ENCODE results near the gene UBC.
"Not testable (repeated sequence)": the region's sequence is repeated elsewhere in the genome, so short reads cannot be mapped to it uniquely, and the experiment has no call there.

The UBC gene

DNA sequence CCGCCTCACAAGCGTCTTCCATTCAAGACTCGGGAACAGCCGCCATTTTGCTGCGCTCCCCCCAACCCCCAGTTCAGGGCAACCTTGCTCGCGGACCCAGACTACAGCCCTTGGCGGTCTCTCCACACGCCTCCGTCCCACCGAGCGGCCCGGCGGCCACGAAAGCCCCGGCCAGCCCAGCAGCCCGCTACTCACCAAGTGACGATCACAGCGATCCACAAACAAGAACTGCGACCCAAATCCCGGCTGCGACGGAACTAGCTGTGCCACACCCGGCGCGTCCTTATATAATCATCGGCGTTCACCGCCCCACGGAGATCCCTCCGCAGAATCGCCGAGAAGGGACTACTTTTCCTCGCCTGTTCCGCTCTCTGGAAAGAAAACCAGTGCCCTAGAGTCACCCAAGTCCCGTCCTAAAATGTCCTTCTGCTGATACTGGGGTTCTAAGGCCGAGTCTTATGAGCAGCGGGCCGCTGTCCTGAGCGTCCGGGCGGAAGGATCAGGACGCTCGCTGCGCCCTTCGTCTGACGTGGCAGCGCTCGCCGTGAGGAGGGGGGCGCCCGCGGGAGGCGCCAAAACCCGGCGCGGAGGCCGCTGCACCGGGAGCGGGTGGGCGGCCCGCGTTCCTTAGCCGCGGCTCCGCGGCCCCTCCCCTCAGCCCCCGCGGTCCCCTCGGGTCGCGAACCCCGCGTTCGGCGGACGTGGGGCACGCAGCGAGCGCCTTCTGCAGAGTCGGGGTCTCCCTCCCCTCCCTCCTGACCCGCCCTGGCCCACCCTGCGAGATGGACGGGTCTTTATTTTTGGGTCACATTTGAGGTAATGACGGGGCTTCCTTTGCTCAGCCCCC is at the start of gene UBC:
Gene UBC, minus strand, starts transcription at position 259 of the 847 bp plus-strand sequence. CDS start 879 bp downstream, outside the sequence.
- DNase-seq = no peak

DNA sequence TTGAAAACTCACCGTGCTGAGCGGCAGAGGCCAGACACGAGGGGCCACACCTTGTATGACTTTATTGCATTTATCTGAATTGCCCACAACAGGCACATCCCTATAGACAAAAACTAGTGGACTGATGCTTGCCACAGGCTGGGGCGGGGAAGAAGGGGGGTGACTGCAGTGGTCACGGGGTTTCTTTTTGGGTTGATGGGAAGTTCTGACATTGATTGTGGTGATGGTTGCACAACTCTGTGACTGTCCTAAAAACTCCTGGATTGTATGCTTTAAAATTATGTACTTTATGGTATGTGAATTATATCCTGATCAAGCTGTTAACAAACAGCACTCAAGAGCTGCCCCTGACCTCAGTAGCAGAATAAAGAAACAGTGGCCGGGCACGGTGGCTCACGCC is 48.8 kb upstream of the UBC start:
- DNase-seq = no peak

DNA sequence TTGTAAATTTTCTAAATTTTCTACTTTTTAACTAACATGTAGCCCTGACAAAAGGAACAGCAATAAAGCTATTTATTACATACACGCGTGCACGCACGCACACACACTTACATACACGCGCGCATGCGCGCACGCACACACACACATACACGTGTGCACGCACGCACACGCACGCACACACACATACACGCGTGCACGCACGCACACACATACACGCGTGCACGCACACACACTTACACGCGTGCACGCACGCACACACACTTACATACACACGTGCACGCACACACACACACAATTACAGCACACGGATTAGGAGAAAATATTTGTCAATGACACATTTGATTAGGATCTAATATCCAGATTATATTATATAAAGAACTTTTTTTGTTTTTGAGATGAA is 46.6 kb upstream of the UBC start:
- DNase-seq = no peak

DNA sequence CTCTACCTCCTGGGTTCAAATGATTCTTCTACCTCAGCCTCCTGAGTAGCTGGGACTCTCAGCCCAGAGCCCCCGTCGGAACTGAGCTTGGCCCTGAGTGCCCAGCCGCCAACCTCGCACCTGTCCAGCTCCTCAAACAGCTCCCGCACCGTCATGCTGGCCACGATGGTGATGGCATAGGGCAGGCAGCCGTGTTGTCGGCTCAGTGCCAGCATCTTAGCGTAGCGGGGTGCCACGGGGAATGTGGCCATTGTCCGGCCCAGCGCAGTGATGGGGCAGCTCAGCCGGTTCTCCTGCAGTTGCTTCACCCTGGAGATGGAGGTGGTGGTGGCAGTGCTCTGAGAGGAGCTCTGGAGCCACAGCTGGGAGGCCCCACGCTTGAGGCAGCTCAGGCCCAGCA is 42.1 kb upstream of the UBC start:
- DNase-seq = no peak

DNA sequence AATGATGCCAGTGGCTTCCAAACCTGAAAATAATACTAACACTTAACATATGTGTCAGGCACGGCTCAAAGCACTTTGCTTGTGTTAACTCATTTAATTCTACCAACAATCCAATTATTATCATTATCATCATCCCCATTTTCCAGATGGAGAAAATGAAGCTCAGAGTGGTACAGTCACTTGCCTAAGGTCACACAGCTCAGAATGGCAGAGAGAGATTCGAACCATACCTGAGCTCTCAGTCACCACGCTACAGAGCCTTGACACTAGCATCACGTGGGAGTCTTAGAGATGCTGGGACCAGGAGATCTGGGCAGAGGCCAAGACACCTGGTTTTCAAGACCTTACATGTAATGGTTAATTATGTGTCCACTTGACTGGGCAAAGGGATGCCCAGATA is 40.3 kb upstream of the UBC start:
- no peak for DNase-seq

DNA sequence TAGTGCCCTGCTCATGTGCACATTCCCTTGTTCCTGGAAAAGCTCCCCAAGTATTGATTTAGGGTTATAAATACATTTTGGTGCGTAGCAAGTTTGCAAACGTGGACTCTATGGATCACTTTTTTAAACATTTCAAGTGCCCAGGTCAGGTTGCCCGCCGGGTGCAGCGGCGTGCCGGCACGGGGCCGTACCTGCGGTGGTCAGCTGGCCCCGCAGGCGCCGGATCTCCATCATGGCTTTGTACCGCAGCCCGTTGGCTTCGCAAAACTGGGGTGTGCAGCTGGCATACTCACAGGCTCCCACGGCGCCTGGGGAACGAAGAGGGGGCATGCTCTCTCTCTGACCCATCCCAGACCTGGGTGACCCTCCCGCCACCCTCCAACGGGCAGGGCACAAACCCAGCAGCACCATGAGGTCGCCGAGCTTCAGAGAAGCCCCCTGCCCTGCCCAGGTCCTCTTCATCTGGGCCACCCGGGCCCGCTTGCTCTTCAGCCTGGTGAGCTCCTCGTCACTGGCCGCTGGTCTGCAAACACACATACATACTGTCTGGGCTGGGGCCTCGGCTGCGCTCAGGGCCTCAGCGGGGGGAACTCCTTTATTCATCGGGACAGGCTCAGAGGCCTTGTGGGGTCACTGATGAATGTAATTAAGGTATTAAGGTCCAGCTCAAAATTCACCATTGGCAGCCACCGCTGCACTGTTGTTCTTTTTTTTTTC is 39.4 kb upstream of the UBC start:
- no peak for DNase-seq

DNA sequence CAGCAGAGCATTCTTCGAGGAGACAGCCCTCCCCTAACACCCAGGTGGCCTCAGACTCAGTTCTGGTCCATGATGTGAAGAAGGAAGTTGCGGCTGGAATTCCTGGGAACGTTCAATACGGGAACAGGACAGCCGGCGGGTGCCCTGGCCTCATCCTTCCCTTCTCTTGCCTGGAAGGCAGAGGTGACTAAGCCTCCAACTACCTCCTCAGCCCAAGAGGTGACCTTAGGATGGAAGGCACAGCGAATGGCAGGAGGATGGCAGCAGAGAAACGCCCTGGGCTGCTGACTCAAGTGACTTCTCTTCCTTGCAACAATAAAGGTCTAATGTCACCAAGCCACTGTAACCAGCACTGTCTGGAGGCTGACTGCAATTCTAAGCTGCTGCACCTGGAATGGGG is 38.4 kb upstream of the UBC start:
- no peak for DNase-seq

DNA sequence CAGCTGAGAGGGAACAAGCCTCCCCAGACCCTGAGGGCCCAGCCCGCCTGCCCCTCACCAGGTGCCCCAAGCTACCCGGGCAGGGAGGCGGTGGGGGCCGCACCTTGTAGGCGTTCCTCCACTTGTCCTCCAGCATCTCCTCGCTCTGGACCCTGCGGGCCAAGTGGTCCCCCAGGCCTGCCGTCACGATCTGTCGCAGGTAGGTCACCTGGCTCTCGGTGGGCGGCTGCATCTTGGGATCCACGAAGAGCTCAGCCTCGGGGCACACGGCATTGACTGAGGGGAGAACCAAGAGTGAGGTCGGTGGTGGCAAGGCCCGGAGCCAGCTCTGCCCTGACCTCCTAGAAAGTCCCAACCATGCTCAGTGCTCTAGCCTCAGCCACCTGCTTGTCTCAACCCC is 37.8 kb upstream of the UBC start:
- no peak for DNase-seq

DNA sequence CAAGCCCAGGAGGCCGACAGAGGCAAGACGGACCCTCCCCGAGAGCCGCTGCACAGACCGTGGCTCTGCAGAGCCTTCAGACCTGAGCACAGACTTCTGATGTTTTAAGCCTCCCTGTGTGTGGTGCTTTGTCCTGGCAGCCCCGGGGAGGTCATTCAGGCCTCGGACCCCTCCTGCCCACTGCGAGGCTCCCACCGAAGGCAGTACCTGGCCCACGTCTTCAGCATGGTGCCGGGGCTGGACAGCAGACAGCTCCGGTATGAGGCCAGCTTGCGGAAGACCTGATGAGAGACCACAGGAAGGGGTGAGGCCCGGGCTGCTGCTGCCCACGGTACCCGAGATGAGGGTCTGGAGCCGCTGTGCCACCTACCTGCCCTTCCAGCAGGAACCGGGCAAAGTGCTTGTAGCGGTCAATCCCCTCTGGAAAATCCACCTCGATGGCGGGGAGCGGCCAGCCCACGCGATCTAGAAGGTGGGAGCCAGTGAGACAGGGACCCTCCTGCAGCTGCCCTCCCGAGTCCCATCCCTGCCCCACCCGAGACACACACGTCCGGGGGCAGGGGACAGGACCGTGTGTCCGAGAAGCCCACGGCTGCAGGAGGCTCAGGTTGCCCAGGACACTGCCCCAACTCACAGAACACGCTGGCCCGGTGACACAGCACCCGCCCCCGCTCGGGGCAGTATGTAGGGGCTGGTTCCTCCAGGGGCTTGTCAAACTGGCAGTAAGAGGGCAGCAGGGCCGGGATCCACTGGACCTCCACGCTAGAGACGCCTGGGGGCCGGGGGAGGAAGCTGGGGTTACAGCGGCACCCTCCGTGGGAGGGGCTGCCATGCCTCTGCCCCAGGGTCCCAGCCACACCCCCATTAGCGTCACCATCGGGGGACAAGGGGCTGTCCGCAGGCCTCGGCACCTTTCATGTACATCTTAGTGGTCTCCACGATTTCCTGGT is 35.6 kb upstream of the UBC start:
- no peak for DNase-seq

DNA sequence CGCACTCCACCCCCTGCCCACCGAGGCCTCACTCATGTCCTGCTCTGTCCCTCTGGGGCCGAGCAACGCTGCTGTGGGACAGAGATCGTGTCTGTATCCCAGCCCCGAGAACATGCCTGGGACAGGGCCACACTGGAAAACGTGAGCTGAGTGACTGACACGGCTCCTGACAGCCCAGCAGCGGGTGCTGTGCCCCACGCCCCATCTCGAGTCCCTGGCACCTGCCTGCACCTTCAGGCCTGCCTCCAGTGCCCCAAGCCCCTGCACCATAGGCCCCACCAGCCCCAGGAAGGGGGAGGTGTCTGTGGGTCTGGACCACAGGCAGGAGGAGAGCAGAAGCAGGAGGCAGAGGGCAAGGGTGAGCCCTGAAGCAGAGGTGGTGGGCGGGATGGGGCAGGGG is 34.6 kb upstream of the UBC start:
- no peak for DNase-seq

DNA sequence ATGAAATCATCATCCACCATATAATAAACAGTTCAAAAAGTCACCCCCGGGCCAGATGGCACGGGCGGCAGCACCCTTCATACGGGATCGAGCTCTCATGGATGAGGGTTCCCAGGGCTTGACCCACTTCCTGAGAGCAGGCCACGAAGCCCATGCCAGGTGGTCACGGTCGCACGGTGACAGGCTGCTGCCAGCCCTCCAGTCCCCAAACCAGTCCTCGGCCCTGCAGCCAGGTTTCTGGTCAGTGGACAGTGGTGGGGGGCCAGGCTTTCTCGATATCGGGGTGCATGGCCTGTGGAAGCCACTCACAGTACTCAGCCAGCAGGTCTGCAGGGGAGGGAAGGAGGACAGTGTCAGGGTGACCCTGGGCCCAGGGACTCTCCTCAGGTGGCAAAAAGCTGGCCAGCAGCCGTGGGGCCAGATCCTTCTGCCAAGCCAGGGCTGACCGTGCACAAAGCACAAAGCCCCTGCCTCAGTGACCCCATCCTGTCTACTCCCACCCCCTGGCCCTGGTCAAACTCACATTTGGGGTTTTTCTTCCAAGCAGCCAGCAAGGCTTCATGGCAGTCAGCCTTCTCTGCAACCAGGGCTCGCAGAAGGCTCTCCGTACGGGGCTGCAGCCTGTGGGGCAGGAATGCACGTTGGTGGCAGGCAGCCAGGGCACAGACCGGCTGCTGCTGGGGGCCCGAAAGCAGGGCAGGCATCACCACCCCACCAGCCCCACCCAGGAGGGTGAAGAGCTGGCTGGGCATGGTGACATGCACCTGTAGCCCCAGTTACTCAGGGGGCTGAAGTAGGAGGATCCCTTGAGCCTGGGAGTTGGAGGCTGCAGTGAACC is 33.3 kb upstream of the UBC start:
- no peak for DNase-seq

DNA sequence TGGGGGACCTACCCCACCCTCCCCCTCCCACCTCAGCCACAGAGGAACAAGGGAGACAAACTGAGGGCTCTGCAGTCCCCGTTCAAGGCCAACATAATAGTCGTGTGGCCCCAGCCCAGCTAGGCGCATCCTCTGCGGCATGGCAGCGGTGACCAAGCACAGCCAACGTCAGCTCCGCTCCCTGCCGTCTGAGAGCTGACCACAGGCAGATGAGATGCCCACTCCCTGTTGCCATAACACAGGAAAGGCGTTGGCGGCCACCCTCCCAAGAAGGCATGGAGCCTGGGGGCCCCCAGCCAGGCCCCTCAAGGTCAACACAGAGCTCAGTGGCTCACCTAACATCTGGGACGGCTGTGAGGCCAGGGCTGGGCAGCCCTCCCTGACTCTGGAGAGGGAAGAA is 32.6 kb upstream of the UBC start:
- DNase-seq = no peak

DNA sequence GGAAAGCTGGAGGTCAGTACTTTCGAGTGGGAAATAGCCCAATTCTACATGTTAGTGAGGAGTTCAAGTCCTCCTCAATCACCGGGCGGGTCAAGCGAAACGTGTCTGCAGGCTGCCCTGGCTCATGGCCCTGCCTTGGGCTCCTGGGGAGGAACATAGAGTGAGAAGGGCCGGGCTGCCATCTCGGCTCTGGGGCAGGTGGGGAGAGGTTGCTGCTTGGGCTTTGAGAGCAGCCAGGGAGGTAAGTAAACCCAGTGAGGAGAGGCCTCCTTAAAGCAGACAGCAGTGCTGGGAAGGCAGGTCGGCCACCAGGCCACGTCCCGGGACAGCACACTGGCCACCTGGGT is 32.0 kb upstream of the UBC start:
- DNase-seq = no peak

DNA sequence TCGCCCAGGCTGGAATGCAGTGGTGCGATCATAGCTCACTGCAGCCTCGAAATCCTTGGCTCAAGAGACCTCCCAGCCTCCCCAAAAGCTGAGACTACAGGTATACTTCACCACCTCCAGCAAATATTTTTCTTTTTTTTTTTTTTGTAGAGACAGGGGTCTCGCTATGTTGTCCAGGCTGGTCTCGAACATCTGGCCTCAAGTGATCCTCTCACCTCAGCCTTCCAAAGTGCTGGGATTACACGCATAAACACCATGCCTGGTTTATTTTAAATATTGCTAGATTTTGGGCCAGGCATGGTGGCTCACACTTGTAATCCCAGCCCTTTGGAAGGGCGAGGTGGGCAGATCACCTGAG is 26.7 kb upstream of the UBC start:
- no peak for DNase-seq

DNA sequence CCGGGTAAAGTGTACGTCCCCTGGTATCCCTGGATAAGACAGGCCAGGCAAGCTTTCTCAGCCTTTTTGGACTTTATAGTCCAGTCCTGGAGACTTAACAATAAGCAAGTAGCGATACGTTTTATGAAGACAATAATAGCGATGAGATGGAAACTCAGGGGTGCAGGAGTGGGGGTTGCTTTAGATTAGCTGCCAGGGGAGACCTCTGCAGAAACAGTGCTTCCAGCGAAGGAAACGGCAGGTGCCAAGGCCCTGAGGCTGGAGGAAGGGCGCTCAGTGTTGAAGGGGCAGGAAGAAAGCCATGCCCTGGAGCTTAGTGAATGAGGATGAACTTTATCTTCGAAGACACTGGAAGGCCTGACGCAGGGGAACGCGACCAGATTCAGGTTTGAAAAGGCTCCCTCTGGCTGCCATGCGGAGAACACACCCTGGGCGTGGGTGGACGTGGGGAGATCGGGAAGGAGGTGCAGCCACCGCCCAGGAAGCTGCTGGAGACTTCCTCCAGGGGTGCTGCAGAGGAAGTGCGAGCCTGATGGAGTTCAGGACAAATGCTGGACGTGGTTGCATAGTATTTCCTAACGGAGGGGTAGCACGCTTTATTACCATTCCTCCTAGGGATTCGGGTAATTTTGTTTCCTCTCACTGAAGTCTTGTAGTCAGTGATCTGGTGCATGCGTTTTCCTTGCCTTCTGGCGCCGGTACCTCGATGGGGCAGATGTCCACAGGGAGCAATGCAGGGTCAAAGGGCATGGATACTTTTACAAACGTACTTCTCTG is 26.1 kb upstream of the UBC start:
- DNase-seq = no peak

DNA sequence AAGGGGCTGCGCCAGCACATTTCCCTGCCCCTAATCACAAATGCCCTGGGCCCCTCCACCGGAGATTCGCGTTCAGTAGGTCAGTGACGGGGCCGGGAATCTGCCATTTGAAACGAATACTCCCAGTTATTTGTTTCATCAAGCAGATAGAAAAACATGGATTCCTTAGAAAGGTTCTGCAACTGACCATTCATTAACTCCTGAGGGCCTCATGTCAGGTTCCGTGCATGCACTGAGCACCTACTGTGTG is 25.6 kb upstream of the UBC start:
- no peak for DNase-seq

DNA sequence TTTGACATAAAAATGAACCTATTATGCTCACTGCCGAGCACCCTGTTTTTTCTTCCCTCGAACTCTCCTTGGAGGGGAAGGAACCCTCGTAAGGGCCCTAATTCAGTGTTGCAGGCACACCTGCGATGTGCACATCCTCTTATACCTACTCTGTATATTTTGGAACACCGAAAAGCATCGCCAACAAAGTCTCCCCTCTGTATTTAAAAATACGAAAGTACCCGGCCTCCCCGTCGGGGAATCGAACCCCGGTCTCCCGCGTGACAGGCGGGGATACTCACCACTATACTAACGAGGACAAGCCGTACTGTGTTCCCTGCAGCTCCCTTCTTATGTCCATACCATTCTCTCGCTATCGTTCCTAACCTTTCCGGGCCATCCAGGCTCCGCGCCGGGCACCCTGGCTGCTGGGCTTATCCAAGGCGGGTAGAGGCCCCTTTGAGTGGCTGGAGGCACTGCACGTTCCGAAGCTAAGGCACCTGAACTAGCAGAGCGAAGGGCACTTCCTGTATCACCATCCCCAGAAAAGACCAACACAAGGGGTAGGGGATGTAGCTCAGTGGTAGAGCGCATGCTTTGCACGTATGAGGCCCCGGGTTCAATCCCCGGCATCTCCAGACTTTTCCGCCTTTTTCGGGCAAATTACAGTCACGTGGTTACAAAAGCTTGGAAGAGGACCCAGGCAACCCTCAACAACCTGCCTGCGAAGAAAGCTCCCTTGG is 25.1 kb upstream of the UBC start:
- no peak for DNase-seq

DNA sequence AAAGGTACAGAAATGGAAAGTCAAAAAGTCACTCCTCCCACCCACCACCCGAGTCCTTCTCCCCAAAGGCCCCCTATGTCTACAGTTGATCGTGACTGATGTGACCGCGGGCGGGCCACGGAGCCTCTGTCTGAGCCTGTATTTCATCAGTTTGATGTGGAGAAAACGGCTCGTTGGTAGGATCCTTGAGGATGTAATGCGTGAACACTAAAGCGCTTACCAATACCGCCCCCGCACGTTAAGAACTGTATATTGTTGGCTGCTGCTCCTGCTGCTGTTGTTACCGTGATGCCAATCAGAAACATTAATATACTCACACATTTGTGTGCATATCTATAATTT is 24.6 kb upstream of the UBC start:
- no peak for DNase-seq

DNA sequence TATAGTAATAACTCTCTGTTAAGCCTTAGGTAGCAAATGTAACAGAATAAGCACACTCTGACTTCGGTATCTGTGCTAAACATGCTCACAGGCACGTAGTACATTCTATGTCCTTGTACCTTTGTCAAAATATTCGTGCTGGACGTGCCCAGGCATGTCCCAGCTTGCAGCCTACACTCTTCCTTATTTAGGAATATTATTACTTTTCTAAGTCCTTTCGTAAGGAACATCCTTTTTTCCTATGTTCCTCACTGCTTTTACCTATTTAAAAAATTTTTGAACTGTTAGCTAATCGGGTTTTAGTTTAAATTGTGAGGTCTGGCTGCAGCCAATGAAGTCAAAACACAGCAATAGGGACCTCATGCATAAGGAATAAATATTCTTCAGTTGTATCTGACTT is 24.1 kb upstream of the UBC start:
- no peak for DNase-seq

DNA sequence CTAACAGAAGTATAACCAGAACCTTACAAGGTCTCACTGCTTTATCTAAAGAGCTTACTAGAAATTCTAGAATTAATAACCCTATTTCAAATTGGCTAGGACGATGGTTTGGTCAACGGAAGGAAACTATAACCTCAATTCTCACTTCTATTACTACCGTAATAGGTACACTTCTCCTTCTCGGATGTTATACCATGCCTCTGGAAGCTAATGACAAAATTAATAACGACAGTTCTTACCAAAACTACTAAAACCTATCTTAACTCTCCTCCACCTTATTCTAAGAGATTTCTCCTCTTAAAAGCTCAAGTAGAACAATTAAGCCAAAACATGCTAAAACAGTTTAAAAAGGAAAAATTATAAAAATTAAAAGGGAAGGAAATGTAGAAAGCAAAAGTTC is 23.7 kb upstream of the UBC start:
- DNase-seq = no peak

DNA sequence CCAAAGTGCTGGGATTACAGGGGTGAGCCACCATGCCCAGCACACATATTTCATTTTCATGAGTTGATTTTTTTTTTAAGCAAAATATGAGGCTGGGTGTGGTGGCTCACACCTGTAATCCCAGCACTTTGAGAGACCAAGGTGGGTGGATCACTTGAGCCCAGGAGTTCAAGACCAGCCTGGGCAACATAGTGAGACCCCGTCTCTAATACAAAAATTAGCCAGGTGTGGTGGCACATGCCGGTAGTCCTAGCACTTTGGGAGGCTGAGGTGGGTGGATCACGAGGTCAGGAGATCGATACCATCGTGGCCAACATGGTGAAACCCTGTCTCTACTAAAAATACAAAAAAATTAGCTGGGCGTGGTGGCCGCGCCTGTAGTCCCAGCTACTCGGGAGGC is 17.1 kb upstream of the UBC start:
- DNase-seq = not testable (repeated sequence)

DNA sequence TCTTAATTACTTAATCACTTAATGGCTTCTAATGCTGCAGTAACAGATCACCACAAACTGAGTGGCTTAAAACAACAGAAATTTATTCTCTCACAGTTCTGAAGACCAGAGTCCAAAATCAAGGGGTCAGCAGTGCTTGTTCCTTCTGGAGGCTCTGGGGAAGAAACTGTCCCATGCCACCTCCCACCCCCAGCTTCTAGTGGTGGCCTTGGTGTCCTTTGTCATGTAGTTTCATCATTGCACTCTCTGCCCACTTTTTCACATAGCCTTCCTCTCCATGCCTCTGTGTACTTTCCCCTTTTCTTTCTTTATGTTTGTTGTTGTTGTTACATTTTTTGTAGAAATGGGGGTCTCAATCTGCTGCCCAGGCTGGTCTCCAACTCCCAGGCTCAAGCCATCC is 16.1 kb upstream of the UBC start:
- no peak for DNase-seq

Data from NCI-H146 (cell line).